ENCODE measurements around the gene TBC1D12. TPM values are rescaled to one million over a fixed set of nuclear protein-coding genes. Genes with fewer than 3 reads are reported as not detected.

TBC1D12 gene
- total RNA-seq, 6 experiments from 2014 or later = 4.9 to 7.1 (median 5.4) TPM

GRCh38 chr10:94462130-94462529 lies 59.8 kb downstream of the TBC1D12 start:
- DNase-seq = no peak
- no peak overlapping the region for H3K4me3 Mint-ChIP-seq
- H3K27me3 Mint-ChIP-seq (ENCODE audit: insufficient read depth) = peaks cover 3% of the 10 kb centered on the region; the same call in 1 of the 2 replicates

GRCh38 chr10:94465684-94466083 lies 63.3 kb downstream of the TBC1D12 start:
- no peak for DNase-seq
- H3K4me3 Mint-ChIP-seq = no peak overlapping the region
- 0 out of 2 replicates have a peak, but pooled peaks cover under 1% of the 10 kb centered on the region for H3K27me3 Mint-ChIP-seq (ENCODE audit: insufficient read depth)
- no peak overlapping the region for H3K27ac Mint-ChIP-seq
- peaks cover 12% of the 10 kb centered on the region for H3K36me3 Mint-ChIP-seq (ENCODE audit: low read depth)
- peaks cover 5% of the 10 kb centered on the region; the same call in 1 of the 2 replicates for H3K9me3 Mint-ChIP-seq
- TF ChIP-seq CTCF (IDR thresholded peaks at IDR 0.05) = no peak
- H3K4me1 Mint-ChIP-seq (ENCODE audit: low read depth) = peaks cover 10% of the 10 kb centered on the region

More at GRCh38 chr10:94462130-94462529, 59.8 kb downstream of the TBC1D12 start:
- H3K4me1 Mint-ChIP-seq (ENCODE audit: low read depth) = no peaks in the 10 kb centered on the region
- TF ChIP-seq CTCF (IDR thresholded peaks at IDR 0.05) = no peak
- peaks cover 36% of the 10 kb centered on the region for H3K36me3 Mint-ChIP-seq (ENCODE audit: low read depth)
- H3K27ac Mint-ChIP-seq = no peak overlapping the region
- H3K9me3 Mint-ChIP-seq = peaks cover 18% of the 10 kb centered on the region

GRCh38 chr10:94481410-94481809 lies 79.1 kb downstream of the TBC1D12 start:
- Mint-ChIP-seq H3K27me3 (ENCODE audit: insufficient read depth) (no peaks in the 10 kb centered on the region; the same call in 1 of the 2 replicates), H3K4me3 (no peak overlapping the region), H3K4me1 (ENCODE audit: low read depth) (no peaks in the 10 kb centered on the region), H3K9me3 (peaks cover 13% of the 10 kb centered on the region), H3K36me3 (ENCODE audit: low read depth) (peaks cover 21% of the 10 kb centered on the region), H3K27ac (no peak overlapping the region)
- TF ChIP-seq CTCF (IDR thresholded peaks at IDR 0.05) = no peak
- DNase-seq = no peak

GRCh38 chr10:94483970-94484369 lies 81.6 kb downstream of the TBC1D12 start:
- no peak overlapping the region for H3K27ac Mint-ChIP-seq
- no peaks in the 10 kb centered on the region for H3K27me3 Mint-ChIP-seq (ENCODE audit: insufficient read depth)
- H3K36me3 Mint-ChIP-seq (ENCODE audit: low read depth) = peaks cover 29% of the 10 kb centered on the region
- no peaks in the 10 kb centered on the region for H3K4me1 Mint-ChIP-seq (ENCODE audit: low read depth)
- no peak for TF ChIP-seq CTCF (IDR thresholded peaks at IDR 0.05)
- no peak overlapping the region for H3K4me3 Mint-ChIP-seq
- no peak for DNase-seq
- peaks cover 13% of the 10 kb centered on the region for H3K9me3 Mint-ChIP-seq

- H3K36me3 Mint-ChIP-seq (ENCODE audit: low read depth) = peaks cover 29% of the 10 kb centered on the region
- no peak overlapping the region for H3K4me3 Mint-ChIP-seq
- no peaks in the 10 kb centered on the region for H3K4me1 Mint-ChIP-seq (ENCODE audit: low read depth)
Measured at GRCh38 chr10:94485094-94485493, 82.8 kb downstream of the TBC1D12 start.

More at GRCh38 chr10:94485094-94485493, 82.8 kb downstream of the TBC1D12 start:
- no peak for DNase-seq
- Mint-ChIP-seq H3K27me3 (ENCODE audit: insufficient read depth) (no peaks in the 10 kb centered on the region), H3K27ac (no peak overlapping the region), H3K9me3 (peaks cover 13% of the 10 kb centered on the region)
- no peak for TF ChIP-seq CTCF (IDR thresholded peaks at IDR 0.05)
